ENCODE results near the gene MYOF. TPM values are rescaled to one million over a fixed set of nuclear protein-coding genes. Genes with fewer than 3 reads are reported as not detected.
A peak's percentile ranks its signal among the peaks of the same experiment; 100 is the strongest.

MYOF gene
- total RNA-seq, 1 donor from 2014 or later: 132 TPM

GRCh38 chr10:93476756-93477155 is 5.4 kb downstream of the MYOF start:
- H3K27me3 ChIP-seq: no peaks in the 10 kb centered on the region
- TF ChIP-seq CTCF (IDR thresholded peaks at IDR 0.05): no peak
- peaks cover 67% of the 10 kb centered on the region for H3K4me1 ChIP-seq
- H3K27ac ChIP-seq: peak overlapping the region; percentile 0
- no peak overlapping the region for H3K4me3 ChIP-seq
- ATAC-seq (no peak), DNase-seq (no peak)
- peaks cover 5% of the 10 kb centered on the region for H3K36me3 ChIP-seq
- no peaks in the 10 kb centered on the region for H3K9me3 ChIP-seq
- intact Hi-C loops (cut with DNase I): no loop called here

- intact Hi-C loops (cut with DNase I): no loop called here
- TF ChIP-seq CTCF (IDR thresholded peaks at IDR 0.05): no peak
- no peak overlapping the region for H3K4me3 ChIP-seq
- DNase-seq: no peak
- H3K36me3 ChIP-seq: peaks cover 5% of the 10 kb centered on the region
- ATAC-seq: peak; percentile 62
- peaks cover 74% of the 10 kb centered on the region for H3K4me1 ChIP-seq
- no peaks in the 10 kb centered on the region for H3K9me3 ChIP-seq
- H3K27ac ChIP-seq: peak overlapping the region; percentile 55
- H3K27me3 ChIP-seq: no peaks in the 10 kb centered on the region
Observed at GRCh38 chr10:93475871-93476270, 6.3 kb downstream of the MYOF start.

GRCh38 chr10:93475227-93475626 is 6.9 kb downstream of the MYOF start:
- ATAC-seq: peak; percentile 44
- Histone ChIP-seq H3K36me3 (peaks cover 5% of the 10 kb centered on the region), H3K9me3 (no peaks in the 10 kb centered on the region), H3K27ac (peak overlapping the region; percentile 63), H3K4me3 (no peak overlapping the region), H3K4me1 (peaks cover 78% of the 10 kb centered on the region), H3K27me3 (no peaks in the 10 kb centered on the region)
- intact Hi-C loops (cut with DNase I): no loop called here
- no peak for TF ChIP-seq CTCF (IDR thresholded peaks at IDR 0.05)
- DNase-seq: no peak

- H3K4me1 ChIP-seq: peaks cover 67% of the 10 kb centered on the region
- no peaks in the 10 kb centered on the region for H3K27me3 ChIP-seq
- peak overlapping the region; percentile 63 for H3K27ac ChIP-seq
- intact Hi-C loops (cut with DNase I): no loop called here
- no peak for DNase-seq
- no peak for TF ChIP-seq CTCF (IDR thresholded peaks at IDR 0.05)
- no peak overlapping the region for H3K4me3 ChIP-seq
- H3K9me3 ChIP-seq: no peaks in the 10 kb centered on the region
- no peak for ATAC-seq
- H3K36me3 ChIP-seq: peaks cover 5% of the 10 kb centered on the region
Observed at GRCh38 chr10:93473804-93474472, 8.2 kb downstream of the MYOF start.

GRCh38 chr10:93473161-93473560 is 9.0 kb downstream of the MYOF start:
- TF ChIP-seq CTCF (IDR thresholded peaks at IDR 0.05): no peak
- no peak for DNase-seq
- H3K27me3 ChIP-seq: no peaks in the 10 kb centered on the region
- peaks cover 5% of the 10 kb centered on the region for H3K36me3 ChIP-seq
- ATAC-seq: no peak
- H3K27ac ChIP-seq: no peak overlapping the region
- no peaks in the 10 kb centered on the region for H3K9me3 ChIP-seq
- intact Hi-C loops (cut with DNase I): no loop called here
- H3K4me1 ChIP-seq: peaks cover 67% of the 10 kb centered on the region
- H3K4me3 ChIP-seq: no peak overlapping the region

Measured in upper lobe of right lung (tissue), 1 donor.